Ishikawa (cell line): ENCODE measurements around the gene SLC35G6.

Source experiments
- CEBPB ChIP-seq: IDR thresholded peaks from 2 replicates; pipeline ENCODE4 v1.6.1; 2012
- CREB1 ChIP-seq: IDR thresholded peaks from 2 replicates; pipeline ENCODE4 v1.6.1; 2012; ENCODE audit warnings: low read depth
- EGR1 ChIP-seq: IDR thresholded peaks from 2 replicates; pipeline ENCODE4 v1.6.1; 2012
- EP300 ChIP-seq: IDR thresholded peaks from 2 replicates; pipeline ENCODE4 v1.6.1; 2012; ENCODE audit warnings: borderline replicate concordance
- FOXM1 ChIP-seq: IDR thresholded peaks from 2 replicates; pipeline ENCODE4 v1.6.1; 2012; ENCODE audit warnings: low read depth, borderline replicate concordance
- MAX ChIP-seq: IDR thresholded peaks from 2 replicates; pipeline ENCODE4 v1.6.1; 2012
- NFIC ChIP-seq: IDR thresholded peaks from 2 replicates; pipeline ENCODE4 v1.6.1; 2012
- RAD21 ChIP-seq: IDR thresholded peaks from 2 replicates; pipeline ENCODE4 v1.6.1; 2012; ENCODE audit warnings: low read depth
- REST ChIP-seq: IDR thresholded peaks from 2 replicates; pipeline ENCODE4 v1.6.1; 2012; ENCODE audit warnings: low read depth, mild to moderate bottlenecking
- TAF1 ChIP-seq: IDR thresholded peaks from 2 replicates; pipeline ENCODE4 v1.6.1; 2012; ENCODE audit warnings: low read depth, mild to moderate bottlenecking
- TCF12 ChIP-seq: IDR thresholded peaks from 2 replicates; pipeline ENCODE4 v1.6.1; 2012; ENCODE audit warnings: low read depth
- TEAD4 ChIP-seq: IDR thresholded peaks from 2 replicates; pipeline ENCODE4 v1.6.1; 2012
- USF1 ChIP-seq: IDR thresholded peaks from 2 replicates; pipeline ENCODE4 v1.6.1; 2012
- YY1 ChIP-seq: IDR thresholded peaks from 2 replicates; pipeline ENCODE4 v1.6.1; 2012; ENCODE audit warnings: low read depth
- ZBTB7A ChIP-seq: IDR thresholded peaks from 2 replicates; pipeline ENCODE4 v1.6.1; 2012; ENCODE audit warnings: low read depth

The SLC35G6 gene

GRCh38 chr17:7474767-7475166 lies 6.5 kb upstream of the SLC35G6 start:
- TF ChIP-seq TEAD4 (peak; percentile 35; the same call in 1 of the 2 replicates), CEBPB (peak; percentile 81)

GRCh38 chr17:7475764-7476422 lies 5.4 kb upstream of the SLC35G6 start:
- TF ChIP-seq RAD21 (no peak), USF1 (no peak)

- TF ChIP-seq EGR1 (no peak), YY1 (no peak), TEAD4 (no peak), CEBPB (no peak), REST (no peak), ZBTB7A (no peak), EP300 (no peak), FOXM1 (no peak), TCF12 (no peak), CREB1 (no peak), MAX (no peak), RAD21 (no peak), NFIC (no peak), USF1 (no peak), TAF1 (no peak)
Observed at GRCh38 chr17:7476494-7476893, 4.8 kb upstream of the SLC35G6 start.

- TF ChIP-seq EGR1 (no peak), CREB1 (no peak)
Observed at GRCh38 chr17:7476951-7477350, 4.3 kb upstream of the SLC35G6 start.

- TF ChIP-seq EP300 (no peak), YY1 (no peak), CEBPB (no peak), ZBTB7A (no peak), USF1 (no peak), TEAD4 (no peak), EGR1 (no peak), NFIC (no peak), TAF1 (no peak), MAX (no peak), TCF12 (no peak), RAD21 (no peak), REST (no peak), FOXM1 (no peak), CREB1 (no peak)
Observed at GRCh38 chr17:7477392-7478275, 3.6 kb upstream of the SLC35G6 start.
